H9 (cell line): ENCODE results near the gene HSP90B1. TPM values are rescaled to one million over a fixed set of nuclear protein-coding genes. Genes with fewer than 3 reads are reported as not detected.

ENCODE experiments used
- DNase-seq: peaks from one replicate; pipeline ENCODE4 v3.0.0-alpha.2; 2017
- H2AFZ ChIP-seq: one replicate; pipeline ENCODE4 v1.6.1; 2013; ENCODE audit warnings: mild to moderate bottlenecking, low read length, control low read depth, moderate library complexity
- H2AK5ac ChIP-seq: 2 replicates; pipeline ENCODE4 v1.6.1; 2013; ENCODE audit warnings: low read length, control low read depth, mixed read lengths; ENCODE audit not compliant: insufficient read length
- H2BK120ac ChIP-seq: one replicate; pipeline ENCODE4 v1.6.1; 2013; ENCODE audit warnings: low read depth, mild to moderate bottlenecking, low read length, control low read depth, inconsistent platforms; ENCODE audit not compliant: poor library complexity, severe bottlenecking
- H2BK12ac ChIP-seq: 2 replicates; pipeline ENCODE4 v1.6.1; 2013; ENCODE audit warnings: low read length, control low read depth, mixed read lengths, low read depth; ENCODE audit not compliant: insufficient read length
- H2BK15ac ChIP-seq: 2 replicates; pipeline ENCODE4 v1.6.1; 2013; ENCODE audit warnings: low read depth, low read length, control low read depth
- H2BK20ac ChIP-seq: one replicate; pipeline ENCODE4 v1.6.1; 2013; ENCODE audit warnings: low read depth, mild to moderate bottlenecking, low read length, control low read depth, inconsistent platforms; ENCODE audit not compliant: poor library complexity, severe bottlenecking
- H2BK5ac ChIP-seq: 2 replicates; pipeline ENCODE4 v1.6.1; 2013; ENCODE audit warnings: low read length, control low read depth, mixed read lengths; ENCODE audit not compliant: insufficient read length
- H3K14ac ChIP-seq: 2 replicates; pipeline ENCODE4 v1.6.1; 2013; ENCODE audit warnings: low read length, control low read depth; ENCODE audit not compliant: insufficient read depth
- H3K18ac ChIP-seq: 2 replicates; pipeline ENCODE4 v1.6.1; 2013; ENCODE audit warnings: low read depth, mild to moderate bottlenecking, mixed read lengths, low read length, control low read depth; ENCODE audit not compliant: insufficient read length
- H3K23ac ChIP-seq: 2 replicates; pipeline ENCODE4 v1.6.1; 2013; ENCODE audit warnings: low read length, control low read depth, mixed read lengths, low read depth; ENCODE audit not compliant: insufficient read length
- H3K23me2 ChIP-seq: 2 replicates; pipeline ENCODE4 v1.6.1; 2013; ENCODE audit warnings: low read depth, mild to moderate bottlenecking, mixed read lengths, low read length, control low read depth; ENCODE audit not compliant: insufficient read length, poor library complexity, severe bottlenecking
- H3K27ac ChIP-seq: 2 replicates; pipeline ENCODE4 v1.5.1; 2013; ENCODE audit warnings: low read length, control low read depth, mixed read lengths, low read depth; ENCODE audit not compliant: insufficient read length
- H3K27me3 ChIP-seq: 2 replicates; pipeline ENCODE4 v1.6.1; 2013; ENCODE audit warnings: low read length, control low read depth, inconsistent platforms; ENCODE audit not compliant: insufficient read depth
- H3K4ac ChIP-seq: 2 replicates; pipeline ENCODE4 v1.6.1; 2013; ENCODE audit warnings: low read depth, mild to moderate bottlenecking, control low read depth, inconsistent platforms, low read length, moderate library complexity
- H3K4me1 ChIP-seq: 2 replicates; pipeline ENCODE4 v1.6.1; 2013; ENCODE audit warnings: low read length, control low read depth, inconsistent platforms; ENCODE audit not compliant: insufficient read depth
- H3K4me2 ChIP-seq: 2 replicates; pipeline ENCODE4 v1.6.1; 2013; ENCODE audit warnings: low read length, control low read depth, mixed read lengths; ENCODE audit not compliant: insufficient read length, insufficient read depth
- H3K56ac ChIP-seq: 2 replicates; pipeline ENCODE4 v1.6.1; 2013; ENCODE audit warnings: low read depth, mild to moderate bottlenecking, mixed read lengths, low read length, control low read depth; ENCODE audit not compliant: insufficient read length
- H3K79me1 ChIP-seq: 2 replicates; pipeline ENCODE4 v1.6.1; 2013; ENCODE audit warnings: low read depth, mild to moderate bottlenecking, moderate library complexity, low read length, control low read depth, inconsistent platforms; ENCODE audit not compliant: insufficient read depth, poor library complexity, severe bottlenecking
- H3K79me2 ChIP-seq: 2 replicates; pipeline ENCODE4 v1.6.1; 2013; ENCODE audit warnings: low read length, control low read depth, inconsistent platforms; ENCODE audit not compliant: insufficient read depth
- H3K9ac ChIP-seq: 2 replicates; pipeline ENCODE4 v1.6.1; 2013; ENCODE audit warnings: low read length, control low read depth, mixed read lengths; ENCODE audit not compliant: insufficient read length; ENCODE audit errors: extremely low read depth
- H3K9me3 ChIP-seq: one replicate; pipeline ENCODE4 v1.6.1; 2013; ENCODE audit warnings: low read depth, low read length, inconsistent platforms; ENCODE audit not compliant: control insufficient read depth
- H3T11ph ChIP-seq: one replicate; pipeline ENCODE4 v1.6.1; 2013; ENCODE audit warnings: mild to moderate bottlenecking, low read length, control low read depth, inconsistent platforms
- H4K20me1 ChIP-seq: one replicate; pipeline ENCODE4 v1.6.1; 2013; ENCODE audit not compliant: control insufficient read depth, insufficient read length, insufficient read depth
- H4K5ac ChIP-seq: 2 replicates; pipeline ENCODE4 v1.6.1; 2013; ENCODE audit warnings: low read depth, mild to moderate bottlenecking, mixed read lengths, low read length, control low read depth; ENCODE audit not compliant: insufficient read length
- H4K8ac ChIP-seq: replicated peaks from 2 replicates; pipeline ENCODE4 v1.6.1; 2013; ENCODE audit warnings: low read length, control low read depth, mixed read lengths, low read depth; ENCODE audit not compliant: insufficient read length
- H4K91ac ChIP-seq: 2 replicates; pipeline ENCODE4 v1.6.1; 2013; ENCODE audit warnings: low read depth, mild to moderate bottlenecking, moderate library complexity, mixed read lengths, low read length, control low read depth; ENCODE audit not compliant: insufficient read length
- H3K27ac Mint-ChIP-seq, 3 experiments: 2 replicates in 2 of 3; 3 replicates in 1 of 3; pipeline ENCODE4 v1.8.0; 2020 to 2021; ENCODE audit warnings: mixed read lengths in 3 of 3, mild to moderate bottlenecking in 1 of 3, moderate library complexity in 1 of 3
- H3K27me3 Mint-ChIP-seq: 2 replicates; pipeline ENCODE4 v1.8.0; 2021; ENCODE audit warnings: low read depth, mild to moderate bottlenecking, moderate library complexity, mixed read lengths
- H3K36me3 Mint-ChIP-seq, 3 experiments: 2 replicates in 2 of 3; 3 replicates in 1 of 3; pipeline ENCODE4 v1.8.0; 2020 to 2021; ENCODE audit warnings: low read depth in 3 of 3, mixed read lengths in 3 of 3; ENCODE audit not compliant: insufficient read depth in 1 of 3
- H3K4me1 Mint-ChIP-seq, 2 experiments: 2 replicates each; pipeline ENCODE4 v1.8.0; 2020; ENCODE audit warnings: mixed read lengths in 2 of 2
- H3K4me3 Mint-ChIP-seq, 2 experiments: 2 replicates in 1 of 2; 3 replicates in 1 of 2; pipeline ENCODE4 v1.8.0; 2020 to 2021; ENCODE audit warnings: mild to moderate bottlenecking in 2 of 2, mixed read lengths in 2 of 2, moderate library complexity in 1 of 2
- H3K9me3 Mint-ChIP-seq, 2 experiments: 2 replicates in 1 of 2; 3 replicates in 1 of 2; pipeline ENCODE4 v1.8.0; 2020; ENCODE audit warnings: mild to moderate bottlenecking in 2 of 2, mixed read lengths in 2 of 2, moderate library complexity in 1 of 2
- WGBS: extraction: QIAGEN DNeasy Blood & Tissue Kit; methylation state at CpG from one replicate; pipeline ENCODE4 v1.1.7; 2013; ENCODE audit warnings: missing lambda C conversion rate, low lambda C conversion rate, mixed read lengths; ENCODE audit not compliant: insufficient read length; ENCODE audit errors: extremely low coverage; 5-methylcytosine and 5-hydroxymethylcytosine counted together
- total RNA-seq: library from RNA; stranded (reverse); gene quantifications from 2 replicates; pipeline ENCODE4 v1.2.1, GENCODE V29; 2021
- TF ChIP-seq, protein P1 (sequence below): fragments of 200-600 bp; sonication (generic); conservative IDR thresholded peaks from 3 replicates; pipeline ENCODE4 v1.8.0; 2021; ENCODE audit warnings: antibody characterized with exemption, mild to moderate bottlenecking

The HSP90B1 gene
- total RNA-seq, 1 experiment from 2014 or later, result 737 TPM

DNA sequence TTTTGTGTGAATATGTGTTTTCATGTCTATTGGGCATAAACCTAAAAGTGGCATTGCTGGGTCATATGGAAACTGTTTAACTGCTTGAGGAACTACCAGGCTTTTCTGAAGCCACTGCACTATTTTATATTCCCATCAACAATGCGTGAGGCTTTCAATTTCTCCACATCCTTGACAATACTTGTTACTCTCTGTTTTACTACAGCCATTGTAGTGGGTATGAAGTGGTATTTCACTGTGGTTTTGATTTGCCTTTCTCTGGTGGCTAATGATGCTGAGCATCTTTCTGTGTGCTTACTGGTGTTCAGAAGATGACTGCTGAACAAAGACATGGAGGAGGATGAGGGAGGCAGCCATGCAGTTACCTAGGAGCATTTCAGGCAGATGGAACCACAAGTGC, 22.3 kb downstream of the HSP90B1 start:
- no peak overlapping the region for H2AFZ ChIP-seq
- no peak overlapping the region for H2BK5ac ChIP-seq
- H4K20me1 ChIP-seq, result no peaks in the 10 kb centered on the region
- H3K23ac ChIP-seq, result no peak overlapping the region
- no peak overlapping the region for H3K56ac ChIP-seq
- H3K4me3 Mint-ChIP-seq, result no peak overlapping the region
- no peaks in the 10 kb centered on the region for H3K4me1 ChIP-seq
- H3K18ac ChIP-seq, result no peak overlapping the region
- no peaks in the 10 kb centered on the region for H3K79me1 ChIP-seq
- no peaks in the 10 kb centered on the region for H3K27me3 ChIP-seq
- H3K36me3 Mint-ChIP-seq, result peaks cover 30 to 70% (median 62%) of the 10 kb centered on the region in 3 experiments; a peak in 6 of 7 replicates
- H3K27ac Mint-ChIP-seq, result peak overlapping the region in 1 of 3 experiments; percentile 31; a peak in 1 of 7 replicates
- H2BK15ac ChIP-seq, result no peak overlapping the region
- no peak overlapping the region for H3T11ph ChIP-seq
- no peak overlapping the region for H2AK5ac ChIP-seq
- H3K23me2 ChIP-seq, result peaks cover 11% of the 10 kb centered on the region
- H3K4me2 ChIP-seq, result no peak overlapping the region
- no peak overlapping the region for H3K4ac ChIP-seq
- H3K9ac ChIP-seq, result no peak overlapping the region
- peaks cover 9 to 19% of the 10 kb centered on the region in 2 experiments for H3K4me1 Mint-ChIP-seq
- no CpG with 5 or more reads among the region's 1 CpG for WGBS
- no peak overlapping the region for H4K5ac ChIP-seq
- H3K14ac ChIP-seq, result no peak overlapping the region
- TF ChIP-seq, protein P1, sequence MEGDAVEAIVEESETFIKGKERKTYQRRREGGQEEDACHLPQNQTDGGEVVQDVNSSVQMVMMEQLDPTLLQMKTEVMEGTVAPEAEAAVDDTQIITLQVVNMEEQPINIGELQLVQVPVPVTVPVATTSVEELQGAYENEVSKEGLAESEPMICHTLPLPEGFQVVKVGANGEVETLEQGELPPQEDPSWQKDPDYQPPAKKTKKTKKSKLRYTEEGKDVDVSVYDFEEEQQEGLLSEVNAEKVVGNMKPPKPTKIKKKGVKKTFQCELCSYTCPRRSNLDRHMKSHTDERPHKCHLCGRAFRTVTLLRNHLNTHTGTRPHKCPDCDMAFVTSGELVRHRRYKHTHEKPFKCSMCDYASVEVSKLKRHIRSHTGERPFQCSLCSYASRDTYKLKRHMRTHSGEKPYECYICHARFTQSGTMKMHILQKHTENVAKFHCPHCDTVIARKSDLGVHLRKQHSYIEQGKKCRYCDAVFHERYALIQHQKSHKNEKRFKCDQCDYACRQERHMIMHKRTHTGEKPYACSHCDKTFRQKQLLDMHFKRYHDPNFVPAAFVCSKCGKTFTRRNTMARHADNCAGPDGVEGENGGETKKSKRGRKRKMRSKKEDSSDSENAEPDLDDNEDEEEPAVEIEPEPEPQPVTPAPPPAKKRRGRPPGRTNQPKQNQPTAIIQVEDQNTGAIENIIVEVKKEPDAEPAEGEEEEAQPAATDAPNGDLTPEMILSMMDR, result no peak
- no peaks in the 10 kb centered on the region for H3K9me3 ChIP-seq
- no peaks in the 10 kb centered on the region for H3K27me3 Mint-ChIP-seq
- H3K27ac ChIP-seq, result no peak overlapping the region
- no peak overlapping the region for H2BK20ac ChIP-seq
- no peak overlapping the region for H4K91ac ChIP-seq
- peaks cover 8% of the 10 kb centered on the region; the same call in 1 of the 2 replicates for H3K79me2 ChIP-seq
- H2BK12ac ChIP-seq, result no peak overlapping the region
- no peak for DNase-seq
- H3K9me3 Mint-ChIP-seq, result no peaks in the 10 kb centered on the region
- no peak overlapping the region for H2BK120ac ChIP-seq
- no peak overlapping the region for H4K8ac ChIP-seq
